H9 (cell line): ENCODE results near the gene PDZD2. TPM values are rescaled to one million over a fixed set of nuclear protein-coding genes. Genes with fewer than 3 reads are reported as not detected.

ENCODE experiments used
- DNase-seq: peaks from one replicate; pipeline ENCODE4 v3.0.0-alpha.2; 2017
- H2AFZ ChIP-seq: one replicate; pipeline ENCODE4 v1.6.1; 2013; ENCODE audit warnings: mild to moderate bottlenecking, low read length, control low read depth, moderate library complexity
- H2AK5ac ChIP-seq: 2 replicates; pipeline ENCODE4 v1.6.1; 2013; ENCODE audit warnings: low read length, control low read depth, mixed read lengths; ENCODE audit not compliant: insufficient read length
- H2BK120ac ChIP-seq: one replicate; pipeline ENCODE4 v1.6.1; 2013; ENCODE audit warnings: low read depth, mild to moderate bottlenecking, low read length, control low read depth, inconsistent platforms; ENCODE audit not compliant: poor library complexity, severe bottlenecking
- H2BK12ac ChIP-seq: 2 replicates; pipeline ENCODE4 v1.6.1; 2013; ENCODE audit warnings: low read length, control low read depth, mixed read lengths, low read depth; ENCODE audit not compliant: insufficient read length
- H2BK15ac ChIP-seq: 2 replicates; pipeline ENCODE4 v1.6.1; 2013; ENCODE audit warnings: low read depth, low read length, control low read depth
- H2BK20ac ChIP-seq: one replicate; pipeline ENCODE4 v1.6.1; 2013; ENCODE audit warnings: low read depth, mild to moderate bottlenecking, low read length, control low read depth, inconsistent platforms; ENCODE audit not compliant: poor library complexity, severe bottlenecking
- H2BK5ac ChIP-seq: 2 replicates; pipeline ENCODE4 v1.6.1; 2013; ENCODE audit warnings: low read length, control low read depth, mixed read lengths; ENCODE audit not compliant: insufficient read length
- H3K14ac ChIP-seq: 2 replicates; pipeline ENCODE4 v1.6.1; 2013; ENCODE audit warnings: low read length, control low read depth; ENCODE audit not compliant: insufficient read depth
- H3K18ac ChIP-seq: 2 replicates; pipeline ENCODE4 v1.6.1; 2013; ENCODE audit warnings: low read depth, mild to moderate bottlenecking, mixed read lengths, low read length, control low read depth; ENCODE audit not compliant: insufficient read length
- H3K23ac ChIP-seq: 2 replicates; pipeline ENCODE4 v1.6.1; 2013; ENCODE audit warnings: low read length, control low read depth, mixed read lengths, low read depth; ENCODE audit not compliant: insufficient read length
- H3K23me2 ChIP-seq: 2 replicates; pipeline ENCODE4 v1.6.1; 2013; ENCODE audit warnings: low read depth, mild to moderate bottlenecking, mixed read lengths, low read length, control low read depth; ENCODE audit not compliant: insufficient read length, poor library complexity, severe bottlenecking
- H3K27ac ChIP-seq: 2 replicates; pipeline ENCODE4 v1.5.1; 2013; ENCODE audit warnings: low read length, control low read depth, mixed read lengths, low read depth; ENCODE audit not compliant: insufficient read length
- H3K27me3 ChIP-seq: 2 replicates; pipeline ENCODE4 v1.6.1; 2013; ENCODE audit warnings: low read length, control low read depth, inconsistent platforms; ENCODE audit not compliant: insufficient read depth
- H3K4ac ChIP-seq: 2 replicates; pipeline ENCODE4 v1.6.1; 2013; ENCODE audit warnings: low read depth, mild to moderate bottlenecking, control low read depth, inconsistent platforms, low read length, moderate library complexity
- H3K4me1 ChIP-seq: 2 replicates; pipeline ENCODE4 v1.6.1; 2013; ENCODE audit warnings: low read length, control low read depth, inconsistent platforms; ENCODE audit not compliant: insufficient read depth
- H3K4me2 ChIP-seq: 2 replicates; pipeline ENCODE4 v1.6.1; 2013; ENCODE audit warnings: low read length, control low read depth, mixed read lengths; ENCODE audit not compliant: insufficient read length, insufficient read depth
- H3K56ac ChIP-seq: 2 replicates; pipeline ENCODE4 v1.6.1; 2013; ENCODE audit warnings: low read depth, mild to moderate bottlenecking, mixed read lengths, low read length, control low read depth; ENCODE audit not compliant: insufficient read length
- H3K79me1 ChIP-seq: 2 replicates; pipeline ENCODE4 v1.6.1; 2013; ENCODE audit warnings: low read depth, mild to moderate bottlenecking, moderate library complexity, low read length, control low read depth, inconsistent platforms; ENCODE audit not compliant: insufficient read depth, poor library complexity, severe bottlenecking
- H3K79me2 ChIP-seq: 2 replicates; pipeline ENCODE4 v1.6.1; 2013; ENCODE audit warnings: low read length, control low read depth, inconsistent platforms; ENCODE audit not compliant: insufficient read depth
- H3K9ac ChIP-seq: 2 replicates; pipeline ENCODE4 v1.6.1; 2013; ENCODE audit warnings: low read length, control low read depth, mixed read lengths; ENCODE audit not compliant: insufficient read length; ENCODE audit errors: extremely low read depth
- H3K9me3 ChIP-seq: one replicate; pipeline ENCODE4 v1.6.1; 2013; ENCODE audit warnings: low read depth, low read length, inconsistent platforms; ENCODE audit not compliant: control insufficient read depth
- H3T11ph ChIP-seq: one replicate; pipeline ENCODE4 v1.6.1; 2013; ENCODE audit warnings: mild to moderate bottlenecking, low read length, control low read depth, inconsistent platforms
- H4K20me1 ChIP-seq: one replicate; pipeline ENCODE4 v1.6.1; 2013; ENCODE audit not compliant: control insufficient read depth, insufficient read length, insufficient read depth
- H4K5ac ChIP-seq: 2 replicates; pipeline ENCODE4 v1.6.1; 2013; ENCODE audit warnings: low read depth, mild to moderate bottlenecking, mixed read lengths, low read length, control low read depth; ENCODE audit not compliant: insufficient read length
- H4K8ac ChIP-seq: replicated peaks from 2 replicates; pipeline ENCODE4 v1.6.1; 2013; ENCODE audit warnings: low read length, control low read depth, mixed read lengths, low read depth; ENCODE audit not compliant: insufficient read length
- H4K91ac ChIP-seq: 2 replicates; pipeline ENCODE4 v1.6.1; 2013; ENCODE audit warnings: low read depth, mild to moderate bottlenecking, moderate library complexity, mixed read lengths, low read length, control low read depth; ENCODE audit not compliant: insufficient read length
- H3K27ac Mint-ChIP-seq, 3 experiments: 2 replicates in 2 of 3; 3 replicates in 1 of 3; pipeline ENCODE4 v1.8.0; 2020 to 2021; ENCODE audit warnings: mixed read lengths in 3 of 3, mild to moderate bottlenecking in 1 of 3, moderate library complexity in 1 of 3
- H3K27me3 Mint-ChIP-seq: 2 replicates; pipeline ENCODE4 v1.8.0; 2021; ENCODE audit warnings: low read depth, mild to moderate bottlenecking, moderate library complexity, mixed read lengths
- H3K36me3 Mint-ChIP-seq, 3 experiments: 2 replicates in 2 of 3; 3 replicates in 1 of 3; pipeline ENCODE4 v1.8.0; 2020 to 2021; ENCODE audit warnings: low read depth in 3 of 3, mixed read lengths in 3 of 3; ENCODE audit not compliant: insufficient read depth in 1 of 3
- H3K4me1 Mint-ChIP-seq, 2 experiments: 2 replicates each; pipeline ENCODE4 v1.8.0; 2020; ENCODE audit warnings: mixed read lengths in 2 of 2
- H3K4me3 Mint-ChIP-seq, 2 experiments: 2 replicates in 1 of 2; 3 replicates in 1 of 2; pipeline ENCODE4 v1.8.0; 2020 to 2021; ENCODE audit warnings: mild to moderate bottlenecking in 2 of 2, mixed read lengths in 2 of 2, moderate library complexity in 1 of 2
- H3K9me3 Mint-ChIP-seq, 2 experiments: 2 replicates in 1 of 2; 3 replicates in 1 of 2; pipeline ENCODE4 v1.8.0; 2020; ENCODE audit warnings: mild to moderate bottlenecking in 2 of 2, mixed read lengths in 2 of 2, moderate library complexity in 1 of 2
- WGBS: extraction: QIAGEN DNeasy Blood & Tissue Kit; methylation state at CpG from one replicate; pipeline ENCODE4 v1.1.7; 2013; ENCODE audit warnings: missing lambda C conversion rate, low lambda C conversion rate, mixed read lengths; ENCODE audit not compliant: insufficient read length; ENCODE audit errors: extremely low coverage; 5-methylcytosine and 5-hydroxymethylcytosine counted together
- total RNA-seq: library from RNA; stranded (reverse); gene quantifications from 2 replicates; pipeline ENCODE4 v1.2.1, GENCODE V29; 2021
- TF ChIP-seq, protein P1 (sequence below): fragments of 200-600 bp; sonication (generic); conservative IDR thresholded peaks from 3 replicates; pipeline ENCODE4 v1.8.0; 2021; ENCODE audit warnings: antibody characterized with exemption, mild to moderate bottlenecking

PDZD2 gene
- total RNA-seq, 1 experiment from 2014 or later, result 9.9 TPM

DNA sequence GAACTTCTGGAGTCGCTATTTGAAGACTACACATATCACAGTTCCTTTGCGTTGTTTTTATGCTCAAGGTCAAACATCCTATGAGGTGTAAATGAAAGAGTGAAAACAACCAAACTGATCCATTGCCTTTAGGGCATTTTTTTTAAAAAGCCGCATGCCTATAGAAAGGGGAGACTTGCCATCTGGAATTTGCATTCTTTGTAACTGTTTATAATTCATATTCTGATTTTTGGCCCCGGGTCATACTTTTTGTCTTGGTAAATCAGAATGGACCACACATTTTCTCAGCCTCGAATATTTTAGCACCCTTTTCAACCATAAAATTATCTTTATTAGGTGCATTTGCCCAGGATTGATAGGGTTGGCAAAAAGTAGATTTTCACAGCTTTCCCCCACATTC lies 347.2 kb downstream of the PDZD2 start:
- no peak for DNase-seq
- Histone ChIP-seq H2BK20ac (no peak overlapping the region), H3K79me1 (no peaks in the 10 kb centered on the region), H2BK5ac (no peak overlapping the region), H3K9ac (no peak overlapping the region), H4K8ac (no peak overlapping the region), H3K79me2 (no peaks in the 10 kb centered on the region), H3K18ac (no peak overlapping the region), H3K23ac (no peak overlapping the region), H2AK5ac (no peak overlapping the region), H3K14ac (no peak overlapping the region), H4K5ac (no peak overlapping the region), H3K27ac (no peak overlapping the region), H3K27me3 (no peaks in the 10 kb centered on the region), H4K20me1 (no peaks in the 10 kb centered on the region), H2BK120ac (peak overlapping the region; percentile 61), H3K4me1 (no peaks in the 10 kb centered on the region; the same call in 1 of the 2 replicates), H2BK15ac (no peak overlapping the region), H3K23me2 (no peaks in the 10 kb centered on the region), H2BK12ac (no peak overlapping the region), H4K91ac (no peak overlapping the region), H3K56ac (no peak overlapping the region), H3K4me2 (no peak overlapping the region), H3T11ph (no peak overlapping the region), H2AFZ (no peak overlapping the region), H3K9me3 (no peaks in the 10 kb centered on the region), H3K4ac (no peak overlapping the region)
- Mint-ChIP-seq H3K4me3 (no peak overlapping the region), H3K27me3 (no peaks in the 10 kb centered on the region), H3K4me1 (peaks cover 16 to 27% of the 10 kb centered on the region in 2 experiments), H3K9me3 (peaks cover 9 to 10% of the 10 kb centered on the region in 2 experiments), H3K36me3 (peaks cover 8 to 15% (median 13%) of the 10 kb centered on the region in 3 experiments), H3K27ac (no peak overlapping the region)
- TF ChIP-seq, protein P1, sequence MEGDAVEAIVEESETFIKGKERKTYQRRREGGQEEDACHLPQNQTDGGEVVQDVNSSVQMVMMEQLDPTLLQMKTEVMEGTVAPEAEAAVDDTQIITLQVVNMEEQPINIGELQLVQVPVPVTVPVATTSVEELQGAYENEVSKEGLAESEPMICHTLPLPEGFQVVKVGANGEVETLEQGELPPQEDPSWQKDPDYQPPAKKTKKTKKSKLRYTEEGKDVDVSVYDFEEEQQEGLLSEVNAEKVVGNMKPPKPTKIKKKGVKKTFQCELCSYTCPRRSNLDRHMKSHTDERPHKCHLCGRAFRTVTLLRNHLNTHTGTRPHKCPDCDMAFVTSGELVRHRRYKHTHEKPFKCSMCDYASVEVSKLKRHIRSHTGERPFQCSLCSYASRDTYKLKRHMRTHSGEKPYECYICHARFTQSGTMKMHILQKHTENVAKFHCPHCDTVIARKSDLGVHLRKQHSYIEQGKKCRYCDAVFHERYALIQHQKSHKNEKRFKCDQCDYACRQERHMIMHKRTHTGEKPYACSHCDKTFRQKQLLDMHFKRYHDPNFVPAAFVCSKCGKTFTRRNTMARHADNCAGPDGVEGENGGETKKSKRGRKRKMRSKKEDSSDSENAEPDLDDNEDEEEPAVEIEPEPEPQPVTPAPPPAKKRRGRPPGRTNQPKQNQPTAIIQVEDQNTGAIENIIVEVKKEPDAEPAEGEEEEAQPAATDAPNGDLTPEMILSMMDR, result no peak
- no CpG with 5 or more reads among the region's 5 CpGs for WGBS
